Nephron (organoid): ENCODE data around the gene NTM.
"Not testable (repeated sequence)": the region's sequence is repeated elsewhere in the genome, so short reads cannot be mapped to it uniquely, and the experiment has no call there.

ENCODE experiments used
- H3K27ac Mint-ChIP-seq, 3 experiments: 2 replicates each; pipeline ENCODE4 v1.8.0; 2020; ENCODE audit warnings: mixed read lengths in 3 of 3, mild to moderate bottlenecking in 2 of 3, moderate library complexity in 1 of 3
- H3K27me3 Mint-ChIP-seq: 2 replicates; pipeline ENCODE4 v1.8.0; 2021; ENCODE audit warnings: low read depth, mild to moderate bottlenecking, moderate library complexity, mixed read lengths
- H3K36me3 Mint-ChIP-seq: 2 replicates; pipeline ENCODE4 v1.8.0; 2020; ENCODE audit warnings: low read depth, mixed read lengths
- H3K4me1 Mint-ChIP-seq: 2 replicates; pipeline ENCODE4 v1.8.0; 2020; ENCODE audit warnings: mixed read lengths
- H3K4me3 Mint-ChIP-seq, 3 experiments: 2 replicates each; pipeline ENCODE4 v1.8.0; 2020; ENCODE audit warnings: mild to moderate bottlenecking in 3 of 3, mixed read lengths in 3 of 3, moderate library complexity in 2 of 3
- H3K9me3 Mint-ChIP-seq: 2 replicates; pipeline ENCODE4 v1.8.0; 2020; ENCODE audit warnings: mixed read lengths
- TF ChIP-seq, protein P1 (sequence below), 3 experiments: fragments of 200-600 bp; sonication (generic); IDR thresholded peaks; one replicate each; pipeline ENCODE4 v1.5.0; 2021; ENCODE audit warnings: antibody characterized with exemption in 3 of 3; ENCODE audit not compliant: unreplicated experiment in 3 of 3

NTM gene

DNA sequence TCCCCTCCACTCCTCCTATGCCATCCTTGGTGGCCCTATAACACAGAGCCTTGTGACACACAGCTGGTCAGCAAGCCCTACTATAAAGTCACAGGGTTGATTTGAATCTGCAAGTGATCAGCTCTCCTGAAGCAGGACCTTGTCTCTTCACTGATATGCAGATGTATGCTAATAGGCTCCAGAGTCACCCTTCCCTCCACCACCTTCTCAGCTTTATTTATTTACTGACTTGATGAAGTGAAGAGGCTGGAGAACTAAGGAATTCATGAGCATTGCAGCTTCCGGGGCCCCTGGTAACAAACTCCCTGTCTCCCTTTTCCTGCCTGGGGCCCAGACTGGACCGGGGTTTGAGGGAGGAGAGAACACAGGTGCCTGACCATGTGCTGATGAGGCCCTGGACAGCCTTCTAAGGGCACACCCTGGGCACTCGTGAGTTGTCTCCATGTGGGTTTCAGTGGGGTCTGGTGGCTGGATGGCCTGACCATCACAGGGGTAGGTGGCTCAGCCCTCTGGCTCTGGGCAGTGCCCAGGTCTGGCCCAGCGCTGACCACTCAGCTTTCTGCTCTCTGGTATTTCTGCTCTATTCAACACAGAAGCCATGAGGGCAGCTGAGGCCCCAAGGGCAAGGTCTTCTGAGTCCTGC lies 307.5 kb downstream of the NTM start:
- TF ChIP-seq, protein P1, sequence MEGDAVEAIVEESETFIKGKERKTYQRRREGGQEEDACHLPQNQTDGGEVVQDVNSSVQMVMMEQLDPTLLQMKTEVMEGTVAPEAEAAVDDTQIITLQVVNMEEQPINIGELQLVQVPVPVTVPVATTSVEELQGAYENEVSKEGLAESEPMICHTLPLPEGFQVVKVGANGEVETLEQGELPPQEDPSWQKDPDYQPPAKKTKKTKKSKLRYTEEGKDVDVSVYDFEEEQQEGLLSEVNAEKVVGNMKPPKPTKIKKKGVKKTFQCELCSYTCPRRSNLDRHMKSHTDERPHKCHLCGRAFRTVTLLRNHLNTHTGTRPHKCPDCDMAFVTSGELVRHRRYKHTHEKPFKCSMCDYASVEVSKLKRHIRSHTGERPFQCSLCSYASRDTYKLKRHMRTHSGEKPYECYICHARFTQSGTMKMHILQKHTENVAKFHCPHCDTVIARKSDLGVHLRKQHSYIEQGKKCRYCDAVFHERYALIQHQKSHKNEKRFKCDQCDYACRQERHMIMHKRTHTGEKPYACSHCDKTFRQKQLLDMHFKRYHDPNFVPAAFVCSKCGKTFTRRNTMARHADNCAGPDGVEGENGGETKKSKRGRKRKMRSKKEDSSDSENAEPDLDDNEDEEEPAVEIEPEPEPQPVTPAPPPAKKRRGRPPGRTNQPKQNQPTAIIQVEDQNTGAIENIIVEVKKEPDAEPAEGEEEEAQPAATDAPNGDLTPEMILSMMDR (IDR thresholded peaks at IDR 0.05; ENCODE audit: unreplicated experiment in 3 of 3): no peak
- H3K9me3 Mint-ChIP-seq: no peaks in the 10 kb centered on the region
- H3K27me3 Mint-ChIP-seq: peaks cover 21% of the 10 kb centered on the region
- peaks cover 8% of the 10 kb centered on the region for H3K4me1 Mint-ChIP-seq
- H3K27ac Mint-ChIP-seq: no peak overlapping the region
- H3K36me3 Mint-ChIP-seq: no peaks in the 10 kb centered on the region
- no peak overlapping the region for H3K4me3 Mint-ChIP-seq

DNA sequence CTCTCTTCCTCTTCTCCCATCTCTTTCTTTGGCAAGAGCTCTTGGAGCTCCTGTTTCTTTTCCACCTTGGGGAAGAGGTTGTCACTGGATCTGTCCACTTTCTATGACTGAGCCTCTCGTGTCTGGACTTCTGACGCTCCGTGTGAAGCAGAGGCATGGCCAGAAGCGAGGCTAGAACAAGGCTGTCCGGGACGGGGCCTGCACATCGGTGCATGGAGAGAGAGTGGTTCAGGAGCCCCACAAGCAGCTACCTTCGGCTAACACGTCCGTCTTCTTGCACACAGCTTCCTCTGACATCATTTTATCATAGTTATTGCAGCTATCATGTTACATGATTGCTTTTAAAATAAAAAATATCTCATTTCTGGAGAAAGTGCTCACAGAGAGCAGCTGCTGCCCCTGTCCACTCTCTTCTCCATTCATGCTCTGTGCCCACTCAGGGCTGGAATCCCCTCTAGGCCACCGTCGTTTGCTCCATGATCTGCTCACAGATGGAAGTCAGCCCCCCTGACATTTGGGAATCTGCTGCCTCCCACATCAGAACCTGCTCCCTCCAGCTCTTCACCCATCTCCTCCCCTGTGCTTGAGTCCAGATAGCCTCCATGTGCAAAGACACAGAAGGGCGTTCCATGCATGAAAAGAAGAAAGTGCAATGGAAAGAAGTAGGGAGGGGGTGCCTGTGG lies 308.4 kb downstream of the NTM start:
- H3K4me1 Mint-ChIP-seq: peaks cover 8% of the 10 kb centered on the region
- TF ChIP-seq, protein P1 (IDR thresholded peaks at IDR 0.05; ENCODE audit: unreplicated experiment in 3 of 3): no peak
- H3K9me3 Mint-ChIP-seq: no peaks in the 10 kb centered on the region
- H3K36me3 Mint-ChIP-seq: no peaks in the 10 kb centered on the region
- no peak overlapping the region for H3K4me3 Mint-ChIP-seq
- no peak overlapping the region for H3K27ac Mint-ChIP-seq
- peaks cover 27% of the 10 kb centered on the region for H3K27me3 Mint-ChIP-seq

DNA sequence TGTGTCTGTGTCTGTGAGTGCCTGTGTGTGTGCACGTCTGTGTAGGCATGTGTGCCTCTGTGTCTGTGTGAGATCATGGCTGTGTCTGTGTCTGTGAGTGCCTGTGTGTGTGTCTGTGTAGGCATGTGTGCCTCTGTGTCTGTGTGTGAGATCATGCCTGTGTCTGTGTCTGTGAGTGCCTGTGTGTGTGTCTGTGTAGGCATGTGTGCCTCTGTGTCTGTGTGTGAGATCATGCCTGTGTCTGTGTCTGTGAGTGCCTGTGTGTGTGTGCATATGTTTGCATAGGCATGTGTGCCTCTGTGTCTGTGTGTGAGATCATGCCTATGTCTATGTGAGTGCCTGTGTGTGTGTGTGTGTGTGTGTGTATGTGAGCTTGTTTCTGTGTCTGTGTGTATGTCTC lies 310.0 kb downstream of the NTM start:
- H3K36me3 Mint-ChIP-seq, H3K4me1 Mint-ChIP-seq, H3K27ac Mint-ChIP-seq, H3K4me3 Mint-ChIP-seq, H3K9me3 Mint-ChIP-seq: not testable (repeated sequence)
- peaks cover 28% of the 10 kb centered on the region for H3K27me3 Mint-ChIP-seq

DNA sequence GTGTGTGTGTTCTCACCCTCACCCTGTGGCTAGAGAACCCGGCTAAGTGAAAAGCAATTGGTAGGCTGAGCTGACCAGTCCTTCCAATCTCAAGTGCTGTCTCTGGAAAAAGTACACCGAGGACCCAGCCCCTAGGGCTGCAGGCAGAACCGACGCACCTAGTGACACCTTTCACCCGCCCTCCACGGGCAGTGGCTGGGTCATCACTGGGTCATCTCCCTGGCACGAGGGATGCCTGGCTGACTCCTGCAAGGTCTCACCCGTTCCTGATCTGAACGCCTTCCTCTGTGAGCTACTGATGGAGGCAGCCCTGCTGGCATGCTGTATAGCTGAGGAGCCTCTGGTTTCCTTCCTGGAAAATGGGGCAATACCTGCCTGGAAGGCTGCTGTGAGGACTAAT lies 311.5 kb downstream of the NTM start:
- H3K36me3 Mint-ChIP-seq: no peaks in the 10 kb centered on the region
- TF ChIP-seq, protein P1 (IDR thresholded peaks at IDR 0.05; ENCODE audit: unreplicated experiment in 3 of 3): no peak
- peaks cover 5% of the 10 kb centered on the region for H3K4me1 Mint-ChIP-seq
- no peak overlapping the region for H3K27ac Mint-ChIP-seq
- H3K4me3 Mint-ChIP-seq: no peak overlapping the region
- no peaks in the 10 kb centered on the region for H3K9me3 Mint-ChIP-seq
- H3K27me3 Mint-ChIP-seq: peaks cover 26% of the 10 kb centered on the region

DNA sequence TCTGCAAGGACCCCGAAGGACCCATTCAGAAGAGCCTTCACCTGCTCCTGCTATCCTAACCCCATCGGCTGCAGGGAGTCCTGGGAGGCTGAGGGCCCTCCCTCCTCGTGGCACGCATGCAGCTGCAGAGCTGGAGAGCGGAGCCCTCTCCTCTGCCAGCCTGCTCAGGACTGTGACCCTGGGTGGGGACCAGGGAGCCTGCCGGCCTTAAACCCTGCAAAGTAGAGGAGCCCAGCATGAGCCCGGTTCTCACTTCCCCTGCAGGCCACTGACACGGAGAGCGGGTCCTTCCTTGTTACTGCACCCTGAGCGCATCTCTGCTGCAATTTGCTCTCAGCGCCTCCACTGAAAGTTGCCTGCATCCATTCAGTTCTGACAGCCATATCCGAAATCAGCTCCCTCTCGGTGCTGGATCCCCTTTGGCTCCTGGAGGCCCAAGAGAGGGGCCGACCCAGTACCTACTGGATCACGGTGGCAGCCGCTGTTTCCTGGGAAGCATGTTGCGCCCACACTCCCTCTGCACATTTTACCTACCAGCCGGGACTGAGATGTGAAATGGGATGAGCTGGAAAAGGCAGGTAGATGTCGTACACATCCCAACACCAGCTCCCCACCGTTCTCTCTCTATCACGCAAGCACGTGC lies 312.1 kb downstream of the NTM start:
- no peaks in the 10 kb centered on the region for H3K9me3 Mint-ChIP-seq
- H3K4me3 Mint-ChIP-seq: no peak overlapping the region
- H3K27ac Mint-ChIP-seq: no peak overlapping the region
- peaks cover 26% of the 10 kb centered on the region for H3K27me3 Mint-ChIP-seq
- H3K36me3 Mint-ChIP-seq: no peaks in the 10 kb centered on the region
- H3K4me1 Mint-ChIP-seq: peaks cover 5% of the 10 kb centered on the region
- TF ChIP-seq, protein P1 (IDR thresholded peaks at IDR 0.05; ENCODE audit: unreplicated experiment in 3 of 3): no peak

DNA sequence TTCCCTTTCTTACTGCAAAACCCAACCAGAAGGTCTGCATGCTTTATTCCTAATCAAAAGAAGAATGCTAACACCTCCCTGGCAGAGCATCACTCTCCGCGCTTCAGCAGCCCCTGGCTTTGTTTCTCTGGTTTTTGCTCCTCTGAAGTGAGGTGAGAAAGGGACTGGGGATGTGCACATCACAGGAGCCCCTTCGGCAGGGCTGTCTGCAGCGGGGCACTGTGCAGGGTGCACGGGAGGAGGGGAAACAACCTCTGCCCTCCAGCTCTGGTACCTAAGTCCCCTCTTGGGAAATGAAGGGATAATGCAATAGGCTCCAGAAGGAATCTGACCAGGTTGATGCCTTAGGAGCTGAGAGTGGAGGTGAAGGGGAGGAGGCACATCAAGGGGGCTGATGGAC lies 312.7 kb downstream of the NTM start:
- H3K9me3 Mint-ChIP-seq: no peaks in the 10 kb centered on the region
- no peak overlapping the region for H3K4me3 Mint-ChIP-seq
- H3K27ac Mint-ChIP-seq: no peak overlapping the region
- H3K27me3 Mint-ChIP-seq: peaks cover 31% of the 10 kb centered on the region
- peaks cover 5% of the 10 kb centered on the region for H3K4me1 Mint-ChIP-seq
- TF ChIP-seq, protein P1 (IDR thresholded peaks at IDR 0.05; ENCODE audit: unreplicated experiment in 3 of 3): no peak
- no peaks in the 10 kb centered on the region for H3K36me3 Mint-ChIP-seq
